ENCODE data around the gene WDR90.

Gene WDR90

GRCh38 chr16:702341-702740, 53.2 kb downstream of the WDR90 start:
- H3K4me3 ChIP-seq (replicated peaks; ENCODE audit: low read depth, low read length), result no peak overlapping the region
- no peak for TF ChIP-seq CTCF (IDR thresholded peaks at IDR 0.05; ENCODE audit: low read depth, low read length, missing control alignments)
- DNase-seq (ENCODE audit: extremely low read depth, low read depth), result no peak

GRCh38 chr16:703406-703805, 54.2 kb downstream of the WDR90 start:
- DNase-seq (ENCODE audit: extremely low read depth, low read depth), result no peak
- TF ChIP-seq CTCF (IDR thresholded peaks at IDR 0.05; ENCODE audit: low read depth, low read length, missing control alignments), result no peak
- no peak overlapping the region for H3K4me3 ChIP-seq (replicated peaks; ENCODE audit: low read depth, low read length)

GRCh38 chr16:704047-704446, 54.9 kb downstream of the WDR90 start:
- TF ChIP-seq CTCF (IDR thresholded peaks at IDR 0.05; ENCODE audit: low read depth, low read length, missing control alignments), result no peak
- no peak overlapping the region for H3K4me3 ChIP-seq (replicated peaks; ENCODE audit: low read depth, low read length)

GRCh38 chr16:704552-705380, 55.6 kb downstream of the WDR90 start:
- no peak for DNase-seq (ENCODE audit: extremely low read depth, low read depth)
- no peak for TF ChIP-seq CTCF (IDR thresholded peaks at IDR 0.05; ENCODE audit: low read depth, low read length, missing control alignments)
- H3K4me3 ChIP-seq (replicated peaks; ENCODE audit: low read depth, low read length), result no peak overlapping the region

More at GRCh38 chr16:704047-704446, 54.9 kb downstream of the WDR90 start:
- no peak for DNase-seq (ENCODE audit: extremely low read depth, low read depth)

- TF ChIP-seq CTCF (IDR thresholded peaks at IDR 0.05; ENCODE audit: low read depth, low read length, missing control alignments), result no peak
- no peak within 1 kb of the TSS for H3K4me3 ChIP-seq (replicated peaks; ENCODE audit: low read depth, low read length)
- DNase-seq (ENCODE audit: extremely low read depth, low read depth), result no peak
These were observed 56.4 kb downstream of the WDR90 start, which contains the start of gene FBXL16 for GRCh38 chr16:705431-706188. Gene FBXL16, minus strand, starts transcription at chr16:705801. Its CDS starts 8,396 bp downstream, at chr16:697405.

- no peak overlapping the region for H3K4me3 ChIP-seq (replicated peaks; ENCODE audit: low read depth, low read length)
- TF ChIP-seq CTCF (IDR thresholded peaks at IDR 0.05; ENCODE audit: low read depth, low read length, missing control alignments), result no peak
- no peak for DNase-seq (ENCODE audit: extremely low read depth, low read depth)
These were observed 57.3 kb downstream of the WDR90 start for GRCh38 chr16:706189-707061.

Data from HFF-Myc (cell line).